Stimulated activated CD8-positive, alpha-beta memory T cell treated with anti-CD3 and anti-CD28 coated beads, Interleukin-7, amount 100 ng/mL, for 1 hour (primary cell): ENCODE data around the gene ALPI.
"Not testable (repeated sequence)": the region's sequence is repeated elsewhere in the genome, so short reads cannot be mapped to it uniquely, and the experiment has no call there.

Experiments used
- DNase-seq, 2 donors: peaks; one replicate each; pipeline ENCODE4 v3.0.0-alpha.2; 2020; ENCODE audit warnings: low read depth in 2 of 2

The ALPI gene

DNA sequence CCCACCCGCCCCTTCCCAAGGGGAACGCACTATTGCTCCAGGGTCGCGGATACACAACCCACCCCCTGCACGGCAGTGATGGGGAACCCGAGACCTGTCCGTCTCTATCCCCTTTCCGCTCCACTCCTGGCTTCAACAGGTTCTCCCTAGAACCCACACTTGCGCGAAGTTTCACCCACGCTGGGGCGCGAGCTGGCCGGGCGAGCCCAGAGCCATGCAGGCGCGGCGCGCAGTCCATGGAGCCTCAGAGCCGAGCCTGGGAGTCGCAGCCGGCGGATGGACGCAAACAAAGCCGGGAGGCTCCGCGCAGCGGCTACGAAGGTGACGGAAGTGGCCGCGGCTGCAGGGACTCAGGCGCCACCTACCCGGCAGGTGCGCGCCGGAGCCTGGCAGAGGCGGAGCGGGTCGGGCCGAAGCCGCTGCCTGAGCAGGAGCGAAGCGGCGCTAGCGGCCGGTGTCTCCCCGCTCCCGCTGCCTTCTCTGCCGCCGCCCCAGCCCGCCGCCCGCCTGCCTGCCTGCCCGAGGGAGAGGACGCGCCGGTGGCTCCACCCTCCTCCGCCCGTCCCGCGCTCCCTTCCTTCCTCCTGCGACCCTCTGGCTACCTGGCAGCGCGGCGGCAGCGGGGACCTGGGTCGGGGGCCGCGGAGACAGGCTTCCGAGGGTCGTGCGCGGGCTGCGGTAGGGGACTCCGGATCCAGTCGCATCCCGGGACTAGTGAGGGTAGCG, 35.3 kb upstream of the ALPI start:
- DNase-seq, result no peak

DNA sequence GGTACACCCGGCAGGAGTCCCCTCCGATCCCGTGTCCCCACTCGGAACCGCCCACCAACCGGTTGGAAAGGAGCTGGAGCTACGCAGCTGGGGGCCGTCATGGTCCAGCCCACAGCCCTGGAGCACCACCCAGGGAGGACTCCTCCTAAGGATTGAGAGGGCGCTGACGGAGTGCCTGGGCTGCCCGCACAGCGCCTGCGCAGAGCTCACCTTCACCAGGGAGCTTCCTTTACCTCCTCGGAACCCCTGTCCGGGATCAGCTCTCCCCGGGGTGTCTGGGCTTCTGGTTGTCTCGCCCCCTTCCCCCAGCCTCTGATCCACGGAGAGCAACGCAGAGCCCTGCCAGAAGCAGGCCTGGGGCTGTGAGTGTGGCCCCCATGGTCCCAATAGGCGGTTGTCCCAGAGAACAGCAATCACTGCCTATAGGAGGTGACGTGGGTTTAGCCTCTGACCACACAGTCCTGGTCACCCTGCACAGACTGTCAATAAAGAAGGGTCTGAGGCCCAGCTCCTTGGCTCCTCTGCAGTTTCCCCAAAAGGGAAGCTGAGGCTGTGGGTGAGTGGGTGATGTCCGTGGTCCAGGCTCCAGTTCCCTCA, 34.7 kb upstream of the ALPI start:
- DNase-seq, result no peak

- DNase-seq, result no peak
These were observed 33.9 kb upstream of the ALPI start for GRCh38 chr2:232422051-232422450.

DNA sequence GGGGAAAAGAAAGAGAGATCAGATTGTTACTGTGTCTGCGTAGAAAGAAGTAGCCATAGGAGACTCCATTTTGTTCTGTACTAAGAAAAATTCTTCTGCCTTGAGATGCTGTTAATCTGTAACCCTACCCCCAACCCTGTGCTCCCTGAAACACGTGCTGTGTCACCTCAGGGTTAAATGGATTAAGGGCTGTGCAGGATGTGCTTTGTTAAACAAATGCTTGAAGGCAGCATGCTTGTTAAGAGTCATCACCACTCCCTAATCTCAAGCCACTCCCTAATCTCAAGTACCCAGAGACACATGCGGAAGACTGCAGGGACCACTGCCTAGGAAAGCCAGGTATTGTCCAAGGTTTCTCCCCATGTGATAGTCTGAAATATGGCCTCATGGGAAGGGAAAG, 33.0 kb upstream of the ALPI start:
- DNase-seq, result not testable (repeated sequence)

- not testable (repeated sequence) for DNase-seq
These were observed 32.5 kb upstream of the ALPI start for GRCh38 chr2:232423407-232423806.

DNA sequence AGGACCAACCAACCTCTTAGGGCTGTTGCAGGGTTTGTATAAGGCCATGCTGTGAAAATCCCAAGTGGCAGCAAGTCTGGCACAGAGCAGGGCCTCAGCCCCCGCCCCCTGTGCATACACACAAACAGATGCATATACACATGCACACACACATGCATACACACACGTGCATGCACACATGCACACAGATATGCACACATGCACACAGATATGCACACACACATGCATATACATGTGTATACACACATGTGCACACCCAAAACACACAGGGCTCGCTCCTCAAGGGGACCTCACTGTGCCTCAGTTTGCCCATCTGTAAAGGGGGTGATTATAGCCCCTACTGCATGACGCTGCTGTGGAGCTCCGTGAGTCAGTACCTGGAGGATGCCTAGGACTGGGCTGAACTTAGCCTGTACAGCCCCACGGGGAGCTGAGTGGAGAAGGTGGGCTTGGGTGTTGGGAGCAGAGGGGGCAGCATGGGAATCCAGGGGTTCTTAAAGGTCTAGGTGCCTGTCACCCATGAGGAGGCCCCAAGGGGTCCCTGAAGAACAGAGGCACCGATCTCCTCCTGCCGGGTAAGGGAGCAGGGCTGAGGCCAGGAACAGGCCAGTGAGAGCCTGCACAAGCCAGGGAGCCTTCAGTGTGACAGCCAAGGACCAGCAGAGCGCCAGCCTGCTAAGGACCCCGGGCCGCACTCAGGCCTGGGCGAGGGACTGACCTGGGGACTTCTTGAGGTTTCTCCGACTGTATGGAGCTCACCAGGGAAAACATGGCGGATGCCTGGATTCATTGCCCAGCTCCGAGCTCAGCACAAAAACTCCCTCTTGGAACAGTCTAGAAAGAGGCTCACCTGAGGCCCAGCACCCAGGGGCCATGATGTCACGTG, 24.0 kb upstream of the ALPI start:
- DNase-seq, result no peak

DNA sequence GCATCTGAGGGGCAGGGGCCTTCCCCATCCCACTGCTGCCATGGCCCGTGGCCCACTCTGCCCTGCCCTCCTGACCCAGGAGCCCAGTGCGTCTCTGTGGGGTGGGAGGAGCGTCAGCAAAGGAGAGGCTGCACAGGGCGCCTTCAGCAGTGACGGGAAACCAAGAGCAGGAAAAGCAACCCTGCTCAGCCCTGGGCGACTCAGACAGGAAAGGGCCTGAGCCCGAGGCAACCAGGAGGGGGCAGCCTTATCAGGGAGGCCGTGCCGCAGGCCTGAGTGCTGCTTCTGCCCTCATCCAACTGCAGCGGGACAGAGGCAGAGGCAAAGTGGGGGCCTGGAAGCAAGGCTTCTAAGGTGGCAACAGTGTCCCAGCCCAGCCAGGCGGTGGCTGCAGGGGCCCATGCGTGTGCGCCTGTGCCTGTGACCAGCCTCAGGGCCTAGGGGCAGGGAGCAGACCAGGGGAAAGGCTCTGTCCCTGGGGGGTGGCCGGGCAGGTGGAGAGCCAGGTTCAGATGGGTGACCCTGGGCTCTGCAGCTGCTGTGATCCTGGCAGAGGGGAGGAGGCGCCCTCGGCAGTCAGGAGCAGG, 23.3 kb upstream of the ALPI start:
- DNase-seq, result no peak

DNA sequence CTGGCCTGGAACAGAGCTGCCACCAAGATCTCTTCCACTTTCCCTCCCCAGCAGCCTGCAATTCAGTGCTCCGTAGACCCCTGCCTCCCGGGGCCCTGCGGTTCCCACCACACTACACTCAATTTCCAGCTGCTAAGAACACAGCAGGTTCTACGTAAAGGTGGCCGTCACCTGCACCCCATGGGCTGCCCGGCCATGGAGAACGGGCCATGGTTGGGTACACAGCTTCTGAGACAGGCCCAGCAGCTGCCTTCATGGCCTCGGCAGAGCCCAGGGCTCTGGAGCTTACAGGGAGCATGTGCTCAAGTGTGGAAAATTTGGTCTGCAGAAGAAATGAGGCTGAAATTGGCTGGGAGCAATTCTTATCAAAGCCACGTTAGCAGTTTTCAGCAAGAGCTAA, 22.3 kb upstream of the ALPI start:
- not testable (repeated sequence) for DNase-seq

- DNase-seq, result no peak
These were observed 21.9 kb upstream of the ALPI start for GRCh38 chr2:232434091-232434490.

DNA sequence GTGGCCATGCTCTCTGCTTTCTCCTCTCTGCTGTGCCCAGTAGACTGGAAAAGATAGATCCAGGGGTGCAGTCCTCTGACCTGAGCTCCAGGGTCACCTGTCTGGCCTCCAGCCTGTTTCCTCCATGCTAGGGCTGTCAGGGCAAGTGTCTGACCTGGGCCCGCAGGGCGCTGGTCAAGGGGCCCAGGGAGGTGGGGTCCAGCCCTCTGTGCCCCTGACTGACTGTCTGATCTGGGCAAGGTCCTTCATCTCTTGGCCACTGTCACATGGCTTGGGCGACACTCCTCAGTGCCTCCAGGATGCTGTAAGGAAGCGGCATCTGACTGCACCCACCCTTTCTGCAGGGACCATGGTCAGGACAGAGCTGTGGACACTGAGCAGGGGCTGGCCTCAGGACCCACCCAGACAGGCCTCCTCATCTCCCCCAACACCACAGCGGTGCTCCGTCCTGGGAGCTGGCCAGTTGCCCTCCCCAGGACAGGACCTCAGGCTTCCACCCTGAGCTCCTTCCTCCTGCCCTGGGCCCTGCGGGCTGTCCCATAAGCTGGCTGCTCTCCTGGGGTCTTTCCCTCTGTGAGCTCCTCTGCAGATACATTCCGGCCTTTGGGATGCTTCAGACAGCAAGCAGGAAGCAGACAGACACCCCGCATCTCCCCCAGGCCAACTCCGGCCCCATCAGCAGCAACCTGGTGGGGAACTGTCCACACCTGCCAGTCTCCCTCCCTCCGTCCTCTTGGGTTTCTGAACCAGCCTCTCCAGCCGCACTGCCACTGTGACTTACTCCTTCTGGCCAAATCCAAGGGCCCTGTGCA, 21.2 kb upstream of the ALPI start:
- no peak for DNase-seq

- DNase-seq, result no peak
These were observed 20.6 kb upstream of the ALPI start for GRCh38 chr2:232435375-232435648.

DNA sequence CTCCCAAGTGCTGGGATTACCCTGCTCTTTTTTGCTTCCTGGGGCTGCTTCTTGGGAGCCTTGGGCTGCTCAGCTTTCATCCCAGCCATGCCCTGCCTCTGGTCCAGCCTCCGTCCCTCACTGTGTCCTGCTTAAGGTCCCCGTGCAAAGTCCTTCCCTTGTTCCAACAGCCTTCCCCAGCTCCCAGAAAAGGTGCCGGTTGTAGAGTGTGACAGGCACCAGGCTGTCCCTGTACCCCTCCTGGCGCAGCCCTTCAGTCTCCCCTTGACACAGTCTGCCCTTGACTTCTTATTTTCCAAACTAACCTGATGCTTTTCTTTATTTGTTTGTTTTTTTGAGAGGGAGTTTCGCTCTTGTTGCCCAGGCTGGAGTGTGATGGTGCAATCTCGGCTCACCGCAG, 20.1 kb upstream of the ALPI start:
- DNase-seq, result no peak

- DNase-seq, result no peak
These were observed 19.4 kb upstream of the ALPI start for GRCh38 chr2:232436381-232437194.

DNA sequence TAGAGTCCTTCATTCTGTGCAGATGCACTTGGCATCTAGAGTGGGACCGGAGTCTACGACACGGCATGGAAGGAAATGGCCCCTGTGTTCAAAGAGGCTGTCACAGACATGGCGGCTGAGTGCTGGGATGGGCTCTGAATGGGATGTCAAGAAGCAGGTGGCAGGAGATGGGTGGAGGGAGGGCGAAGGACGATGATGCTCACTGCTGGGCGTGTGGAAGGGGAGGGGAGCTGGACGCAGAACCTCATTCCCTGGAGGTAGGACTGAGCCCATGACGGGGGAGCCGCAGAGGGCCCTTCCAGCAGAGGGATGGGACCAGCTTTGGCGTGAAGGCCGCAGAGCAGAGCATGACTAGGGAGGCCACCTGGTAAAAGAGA, 18.8 kb upstream of the ALPI start:
- DNase-seq, result no peak

DNA sequence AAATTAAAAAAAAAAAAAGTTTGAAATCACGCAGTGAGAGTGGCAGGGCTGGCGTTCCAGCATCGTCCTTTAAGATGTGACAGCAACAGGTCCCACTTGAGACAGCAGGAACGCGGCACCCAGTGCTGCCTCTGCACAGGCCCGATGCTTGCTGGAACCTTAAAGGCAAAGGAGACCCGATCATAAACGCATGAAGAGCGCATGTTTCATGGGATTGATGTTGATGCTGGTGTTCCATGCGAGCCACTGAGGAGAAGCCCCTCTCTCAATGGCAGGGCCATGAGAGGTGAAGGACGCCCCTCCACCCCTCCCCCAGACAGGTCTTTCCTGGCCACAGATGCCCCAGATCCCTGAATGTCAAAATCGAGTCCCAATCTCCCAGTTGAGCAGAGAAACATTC, 17.9 kb upstream of the ALPI start:
- no peak for DNase-seq

DNA sequence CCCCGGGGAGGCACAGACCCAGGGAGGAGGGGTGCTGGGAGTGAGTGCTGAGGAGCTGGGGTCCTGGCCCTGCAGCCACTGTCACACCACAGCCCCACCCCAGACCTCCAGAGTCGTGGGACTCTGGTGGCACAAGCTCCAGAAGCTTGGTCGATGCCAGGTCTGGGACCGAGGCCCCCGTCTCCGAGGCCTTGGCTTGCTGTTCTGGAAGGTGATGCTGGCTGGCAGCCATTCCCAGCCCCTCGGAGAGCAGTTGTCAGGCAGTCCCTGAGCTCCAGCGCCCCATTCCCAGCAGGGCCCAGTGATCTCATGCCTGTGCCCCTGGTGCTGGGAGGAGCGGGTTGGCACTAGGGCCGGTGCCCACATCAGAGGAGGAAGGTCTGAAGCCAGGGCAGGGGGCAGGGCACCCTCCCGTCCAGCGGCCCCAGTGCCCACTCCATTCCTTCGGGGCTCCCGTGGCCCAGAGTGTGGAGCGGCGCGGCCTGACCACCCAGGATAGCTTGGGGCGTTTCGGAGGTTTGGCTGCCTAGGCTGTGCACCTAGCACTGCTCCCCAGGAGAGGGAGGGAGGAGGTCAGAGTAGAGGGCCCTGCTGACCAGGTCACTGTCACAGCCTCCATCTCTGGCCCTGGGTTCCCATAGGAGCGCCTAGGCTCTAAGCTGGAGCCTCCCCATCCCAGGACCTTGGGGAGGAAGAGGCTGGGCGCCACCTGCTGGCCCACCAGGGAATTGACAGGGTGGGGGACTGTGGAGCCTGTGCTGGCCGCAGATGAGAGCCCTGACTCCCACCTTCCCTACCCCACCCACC, 16.8 kb upstream of the ALPI start:
- peak in 1 of 2 donors; percentile 31 for DNase-seq

DNA sequence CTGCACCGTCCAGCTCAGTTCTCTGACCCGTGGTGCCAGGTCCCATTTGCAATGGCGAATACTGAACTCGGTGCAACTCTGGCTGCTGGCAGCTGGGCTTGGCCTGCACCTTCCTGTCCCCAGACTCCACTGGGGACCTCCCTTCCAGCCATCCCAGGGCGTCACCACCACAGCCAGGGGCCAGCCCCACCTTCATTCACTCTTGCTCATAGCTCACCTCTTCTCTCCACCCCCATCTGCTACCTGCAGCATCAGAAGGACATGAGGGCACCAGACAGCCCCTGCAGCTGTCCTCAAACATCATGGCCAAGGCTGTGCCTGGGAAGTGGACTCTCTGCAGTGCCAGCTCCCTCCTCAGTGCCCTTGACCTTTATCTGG, 16.2 kb upstream of the ALPI start:
- DNase-seq, result no peak

GRCh38 chr2:232440220-232441018, 15.5 kb upstream of the ALPI start:
- DNase-seq, result peak; percentile 70 to 87

DNA sequence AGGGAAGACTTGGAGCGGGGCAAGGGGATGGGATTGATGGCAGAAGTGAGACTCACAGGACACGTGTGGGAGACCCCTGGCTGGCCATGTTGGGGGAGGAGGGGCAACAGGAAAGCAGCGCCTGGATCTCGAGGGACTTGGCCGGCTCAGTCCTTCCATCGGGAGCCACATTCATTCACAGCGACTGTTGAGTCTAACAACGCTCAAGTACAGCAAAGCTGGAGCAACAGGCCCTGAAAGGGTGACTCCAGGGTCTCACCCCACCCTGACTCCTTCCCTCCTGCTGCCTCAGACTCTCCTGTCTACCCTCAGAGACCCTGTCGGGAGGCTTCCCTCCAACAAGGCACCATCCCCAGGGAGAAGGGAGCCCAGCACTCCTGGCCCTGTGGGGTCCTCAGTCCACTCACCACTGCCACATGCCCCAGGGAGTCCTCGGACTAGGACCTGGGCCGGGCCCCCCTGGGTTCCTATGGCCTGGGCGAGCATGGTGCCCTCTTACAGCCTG, 14.8 kb upstream of the ALPI start:
- no peak for DNase-seq
